HG03571 (cell line): ENCODE results near the gene IGFBP3.

Experiments used
- ATAC-seq: cut with Tn5 transposase; IDR thresholded peaks from one replicate; pipeline ENCODE4 v1.9.1; 2021; ENCODE audit not compliant: unreplicated experiment

The IGFBP3 gene

DNA sequence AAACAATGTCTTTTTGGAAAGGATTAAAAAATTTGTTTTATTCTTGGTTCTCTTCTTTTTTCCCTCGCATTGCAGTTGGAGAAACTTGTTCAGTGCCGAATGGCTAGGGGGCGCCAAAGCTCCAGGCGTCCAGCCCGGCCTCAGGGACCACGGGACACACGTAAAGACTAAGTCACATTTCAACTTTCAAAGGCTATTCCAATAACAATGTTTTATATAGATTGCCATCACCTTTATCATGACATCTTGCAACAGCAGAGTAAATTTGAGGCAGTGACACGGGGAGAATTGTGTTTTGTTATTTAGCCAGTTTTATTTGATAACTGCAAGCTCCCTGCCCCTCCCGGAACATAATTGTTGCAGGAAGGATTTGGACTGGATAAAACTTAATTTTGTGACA, 2.2 kb upstream of the IGFBP3 start:
- no peak for ATAC-seq

GRCh38 chr7:45922810-45923209, 1.7 kb upstream of the IGFBP3 start:
- ATAC-seq: no peak

GRCh38 chr7:45921699-45922519, 837 bp upstream of the IGFBP3 start:
- no peak for ATAC-seq

DNA sequence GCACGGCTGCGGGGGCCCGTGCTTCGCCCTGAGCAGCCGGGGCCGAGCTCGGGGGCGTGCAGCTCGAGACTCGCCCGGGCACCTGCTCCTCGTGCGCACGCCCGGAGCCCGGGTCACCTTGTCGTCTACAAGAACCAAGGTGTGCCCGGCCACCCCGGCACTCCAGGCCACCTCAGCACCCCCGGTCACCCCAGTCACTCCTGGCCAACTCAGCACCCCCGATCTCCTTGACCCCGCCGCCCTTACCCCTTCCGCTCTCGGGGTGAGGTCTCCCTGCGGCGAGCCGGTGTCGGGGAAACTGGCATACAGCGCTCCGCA, 268 bp upstream of the IGFBP3 start:
- no peak for ATAC-seq

DNA sequence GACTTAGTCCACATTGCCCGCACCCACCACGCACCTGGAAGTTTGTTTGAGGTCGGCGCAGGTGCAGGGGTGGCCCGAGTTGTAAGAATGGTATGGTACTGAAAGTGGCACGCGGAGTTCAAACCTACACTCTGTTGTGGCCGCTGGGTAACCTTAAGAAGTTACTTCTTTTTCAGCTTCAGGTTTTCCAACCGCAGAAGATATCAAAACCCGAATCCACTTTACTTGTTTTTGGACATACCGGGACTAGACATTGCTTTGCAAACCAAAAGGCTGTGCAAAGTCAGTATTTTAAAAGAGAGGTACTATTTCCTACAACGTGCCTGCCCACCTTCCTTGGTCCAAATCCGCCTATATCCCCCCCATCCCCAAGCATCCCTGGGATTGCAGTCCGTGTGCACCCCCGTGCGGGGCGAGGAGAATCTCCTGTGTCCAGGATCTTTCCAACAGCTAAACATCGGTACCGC, 1.0 kb downstream of the IGFBP3 start:
- no peak for ATAC-seq

- no peak for ATAC-seq
Measured at GRCh38 chr7:45919231-45919784, 1.8 kb downstream of the IGFBP3 start.

- ATAC-seq: no peak
Measured at GRCh38 chr7:45918556-45918955, 2.5 kb downstream of the IGFBP3 start.

- ATAC-seq: no peak
Measured at GRCh38 chr7:45917658-45918057, 3.4 kb downstream of the IGFBP3 start.

DNA sequence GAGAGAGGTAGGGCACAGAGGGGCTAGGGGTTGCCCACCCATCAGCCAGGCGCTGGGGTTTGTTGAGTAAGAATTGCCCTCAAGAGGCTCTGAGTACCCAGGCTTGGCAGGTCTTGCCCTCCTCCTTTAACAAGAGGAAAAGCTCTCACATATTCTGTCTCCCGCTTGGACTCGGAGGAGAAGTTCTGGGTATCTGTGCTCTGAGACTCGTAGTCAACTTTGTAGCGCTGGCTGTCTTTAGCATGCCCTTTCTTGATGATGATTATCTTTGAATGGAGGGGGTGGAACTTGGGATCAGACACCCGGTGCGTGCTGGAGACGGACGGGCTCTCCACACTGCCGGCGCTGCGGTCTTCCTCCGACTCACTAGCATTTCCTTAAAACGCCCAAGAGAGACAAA, 4.0 kb downstream of the IGFBP3 start:
- ATAC-seq: no peak

DNA sequence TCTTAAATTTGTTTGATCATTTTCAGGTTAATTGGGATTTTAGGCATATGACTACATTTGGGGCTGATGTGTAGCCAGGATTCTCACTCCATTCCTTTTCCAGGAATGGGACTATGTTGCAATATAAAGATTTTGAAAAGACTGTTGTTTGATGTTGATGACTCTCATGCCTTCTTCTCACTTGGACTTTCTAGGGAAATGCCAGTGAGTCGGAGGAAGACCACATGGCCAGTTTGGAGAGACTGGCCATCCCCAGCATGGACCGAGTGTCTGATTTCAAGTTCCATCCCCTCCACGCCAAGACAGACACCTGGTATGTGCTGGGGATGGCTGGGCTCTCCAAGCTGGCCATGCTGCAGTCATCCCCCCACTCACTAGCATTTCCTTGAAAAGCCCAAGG, 5.5 kb downstream of the IGFBP3 start:
- ATAC-seq: no peak

DNA sequence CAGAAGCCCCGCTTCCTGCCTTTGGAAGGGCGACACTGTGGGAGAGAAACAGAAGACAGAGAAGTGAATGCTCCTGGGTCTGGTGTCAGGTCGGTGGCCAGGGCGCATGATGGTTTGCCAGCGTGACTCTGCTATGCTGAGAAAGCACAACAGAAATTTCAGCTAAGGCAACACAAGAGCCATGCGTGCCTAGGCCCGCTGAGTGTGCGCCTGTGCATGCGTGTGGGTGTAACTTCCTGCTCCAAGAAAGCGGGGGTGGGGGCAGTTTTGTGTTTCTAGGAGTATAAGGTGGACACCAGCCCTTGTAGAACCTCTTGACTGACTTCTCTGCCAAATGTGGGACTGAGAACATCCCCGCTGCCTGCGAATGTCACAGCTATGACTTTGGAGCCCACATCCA, 6.2 kb downstream of the IGFBP3 start:
- ATAC-seq: no peak

DNA sequence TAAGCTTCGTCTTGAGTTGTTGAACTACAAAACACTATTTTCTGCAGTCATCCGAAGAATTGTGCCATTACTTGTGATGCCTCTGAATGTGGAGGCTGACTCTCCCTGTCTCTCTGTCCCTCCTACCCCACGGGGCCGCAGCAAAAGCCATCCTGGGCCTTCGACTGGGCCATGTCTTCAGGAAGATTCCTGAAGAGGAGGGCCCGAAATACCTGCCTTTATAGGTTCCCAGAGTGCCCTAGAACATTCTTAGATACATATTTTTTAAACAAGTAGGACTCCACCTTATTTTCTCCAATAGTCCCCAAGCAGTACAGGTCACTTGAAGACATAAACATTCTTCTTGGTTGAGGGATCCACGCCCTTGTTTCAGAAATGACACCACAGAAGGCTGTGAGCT, 8.1 kb downstream of the IGFBP3 start:
- no peak for ATAC-seq

- ATAC-seq: no peak
Measured at GRCh38 chr7:45911311-45911710, 9.8 kb downstream of the IGFBP3 start.

DNA sequence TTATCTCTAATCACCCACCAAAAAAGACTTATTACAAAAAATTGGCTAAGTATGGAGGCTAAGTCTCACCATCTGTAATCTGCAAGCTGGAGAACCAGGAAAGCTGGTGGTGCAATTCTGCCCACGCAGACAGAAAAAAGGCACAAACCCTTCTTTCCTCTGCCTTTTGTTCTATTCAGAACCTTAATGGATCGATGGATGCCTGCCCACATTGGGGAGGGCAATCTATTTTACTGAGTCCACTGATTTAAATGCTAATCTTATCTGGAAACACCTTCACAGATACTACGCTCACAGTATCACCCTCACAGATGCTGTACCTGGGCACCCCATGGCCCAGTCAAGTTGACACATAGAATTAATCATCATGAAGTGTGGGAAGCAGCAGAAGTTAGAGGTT, 10.2 kb downstream of the IGFBP3 start:
- ATAC-seq: no peak

- no peak for ATAC-seq
Measured at GRCh38 chr7:45909561-45909960, 11.5 kb downstream of the IGFBP3 start.

GRCh38 chr7:45902820-45903219, 18.3 kb downstream of the IGFBP3 start:
- ATAC-seq: no peak

- no peak for ATAC-seq
Measured at GRCh38 chr7:45901566-45901965, 19.5 kb downstream of the IGFBP3 start.

GRCh38 chr7:45898222-45898621, 22.9 kb downstream of the IGFBP3 start:
- ATAC-seq: no peak

DNA sequence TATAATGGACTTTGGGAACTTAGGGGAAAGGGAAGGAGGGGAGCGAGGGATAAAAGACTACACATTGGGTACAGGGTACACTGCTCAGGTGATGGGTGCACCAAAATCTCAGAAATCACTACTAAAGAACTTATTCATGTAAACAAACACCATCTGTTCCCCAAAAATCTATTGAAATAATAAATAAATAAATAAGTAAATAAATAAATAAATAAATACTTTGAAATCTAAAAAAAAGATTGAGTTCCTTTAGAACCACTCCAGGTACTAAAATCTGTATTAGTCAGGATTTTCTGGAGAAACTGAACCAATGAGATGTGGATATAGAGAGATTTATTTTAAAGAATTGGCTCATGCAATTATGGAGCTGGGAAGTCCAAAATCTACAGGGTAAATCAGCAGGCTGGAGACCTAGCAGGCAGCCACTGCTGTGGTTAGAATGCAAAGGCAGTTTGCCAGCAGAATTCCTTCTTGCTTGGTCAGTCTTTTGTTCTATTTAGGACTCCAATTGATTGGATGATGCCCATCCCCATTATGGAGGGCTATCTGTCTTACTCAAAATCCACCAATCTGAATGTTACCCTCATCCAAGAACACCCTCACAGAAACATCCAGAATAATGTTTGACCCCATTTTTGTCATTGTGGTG, 23.9 kb downstream of the IGFBP3 start:
- ATAC-seq: no peak

DNA sequence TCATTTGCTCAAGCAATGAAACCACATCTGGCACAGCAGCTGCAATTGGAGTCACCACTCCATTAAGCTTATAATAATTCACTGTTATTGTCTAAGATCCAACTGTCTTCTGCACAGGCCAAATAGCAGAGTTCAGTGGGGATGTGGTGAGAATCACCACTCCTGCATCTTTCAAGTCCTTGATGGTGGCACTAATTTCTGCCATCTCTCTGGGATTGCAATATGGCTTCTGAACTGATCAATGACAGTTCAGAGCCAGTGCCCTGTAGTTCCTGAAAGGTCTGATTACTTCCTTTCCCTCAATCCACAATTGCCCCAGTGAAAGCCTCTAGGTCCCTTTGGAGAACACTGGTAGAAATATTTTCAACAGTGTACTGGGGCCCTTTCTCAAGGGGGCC, 26.4 kb downstream of the IGFBP3 start:
- ATAC-seq: no peak

GRCh38 chr7:45893996-45894664, 26.9 kb downstream of the IGFBP3 start:
- ATAC-seq: no peak
